Stimulated activated naive CD8-positive, alpha-beta T cell treated with anti-CD3 and anti-CD28 coated beads, Interleukin-15, amount 100 ng/mL, for 72 hours (primary cell): Measurements from ENCODE around the gene SLC35F6.

Experiments
- ATAC-seq: fragments of 150-1000 bp; cut with Tn5 transposase; 2 replicates; pipeline ENCODE4 v1.10.0; 2021; ENCODE audit warnings: mild to moderate bottlenecking, moderate library complexity
- DNase-seq, 2 donors: peaks; one replicate each; pipeline ENCODE4 v3.0.0; 2021 to 2022
- H3K27ac Mint-ChIP-seq, 2 donors: one replicate each; pipeline ENCODE4 v1.8.0; 2022; ENCODE audit warnings: mild to moderate bottlenecking in 2 of 2, mixed read lengths in 2 of 2, moderate library complexity in 2 of 2
- H3K27me3 Mint-ChIP-seq: one replicate; pipeline ENCODE4 v1.8.0; 2022; ENCODE audit warnings: mixed read lengths
- H3K4me1 Mint-ChIP-seq: one replicate; pipeline ENCODE4 v1.8.0; 2022; ENCODE audit warnings: mild to moderate bottlenecking, mixed read lengths
- H3K4me3 Mint-ChIP-seq, 2 donors: one replicate each; pipeline ENCODE4 v1.8.0; 2022; ENCODE audit warnings: mild to moderate bottlenecking in 2 of 2, mixed read lengths in 2 of 2, moderate library complexity in 1 of 2
- H3K9me3 Mint-ChIP-seq, 2 donors: one replicate each; pipeline ENCODE4 v1.8.0; 2022; ENCODE audit warnings: mixed read lengths in 2 of 2

SLC35F6 gene

GRCh38 chr2:26724784-26725520 lies 39.1 kb upstream of the SLC35F6 start:
- H3K27me3 Mint-ChIP-seq = peaks cover 22% of the 10 kb centered on the region
- DNase-seq (no peak), ATAC-seq (peak; percentile 31)
- H3K27ac Mint-ChIP-seq = no peak overlapping the region
- no peak overlapping the region for H3K4me3 Mint-ChIP-seq
- no peaks in the 10 kb centered on the region for H3K9me3 Mint-ChIP-seq
- no peaks in the 10 kb centered on the region for H3K4me1 Mint-ChIP-seq

GRCh38 chr2:26725521-26725820 lies 38.6 kb upstream of the SLC35F6 start:
- no peaks in the 10 kb centered on the region for H3K9me3 Mint-ChIP-seq
- H3K4me3 Mint-ChIP-seq = no peak overlapping the region
- H3K4me1 Mint-ChIP-seq = no peaks in the 10 kb centered on the region
- no peak overlapping the region for H3K27ac Mint-ChIP-seq
- peaks cover 24% of the 10 kb centered on the region for H3K27me3 Mint-ChIP-seq
- DNase-seq (no peak), ATAC-seq (no peak)

- no peak overlapping the region for H3K4me3 Mint-ChIP-seq
- no peak for ATAC-seq
- H3K27ac Mint-ChIP-seq = no peak overlapping the region
- no peak for DNase-seq
- peaks cover 31% of the 10 kb centered on the region for H3K27me3 Mint-ChIP-seq
- H3K4me1 Mint-ChIP-seq = peaks cover 4% of the 10 kb centered on the region
- no peaks in the 10 kb centered on the region for H3K9me3 Mint-ChIP-seq
Measured at GRCh38 chr2:26726228-26726627, 37.9 kb upstream of the SLC35F6 start.

- Mint-ChIP-seq H3K4me3 (peak overlapping the region in 1 of 2 donors; percentile 61), H3K9me3 (no peaks in the 10 kb centered on the region), H3K4me1 (peaks cover 4% of the 10 kb centered on the region), H3K27ac (no peak overlapping the region), H3K27me3 (peaks cover 33% of the 10 kb centered on the region)
- DNase-seq (no peak), ATAC-seq (peak; percentile 37)
Measured at GRCh38 chr2:26727641-26728561, 36.2 kb upstream of the SLC35F6 start.

GRCh38 chr2:26729311-26729710 lies 34.8 kb upstream of the SLC35F6 start:
- H3K4me3 Mint-ChIP-seq = no peak overlapping the region
- H3K4me1 Mint-ChIP-seq = peaks cover 4% of the 10 kb centered on the region

GRCh38 chr2:26730549-26731344 lies 33.3 kb upstream of the SLC35F6 start:
- Mint-ChIP-seq H3K27ac (no peak overlapping the region), H3K4me3 (no peak overlapping the region), H3K9me3 (no peaks in the 10 kb centered on the region), H3K27me3 (peaks cover 33% of the 10 kb centered on the region), H3K4me1 (peaks cover 4% of the 10 kb centered on the region)
- DNase-seq (no peak), ATAC-seq (no peak)

More at GRCh38 chr2:26729311-26729710, 34.8 kb upstream of the SLC35F6 start:
- no peaks in the 10 kb centered on the region for H3K9me3 Mint-ChIP-seq
- DNase-seq (no peak), ATAC-seq (no peak)
- H3K27ac Mint-ChIP-seq = no peak overlapping the region
- peaks cover 33% of the 10 kb centered on the region for H3K27me3 Mint-ChIP-seq

- H3K9me3 Mint-ChIP-seq = no peaks in the 10 kb centered on the region
- H3K27ac Mint-ChIP-seq = no peak overlapping the region
- peaks cover 4% of the 10 kb centered on the region for H3K4me1 Mint-ChIP-seq
- H3K27me3 Mint-ChIP-seq = peaks cover 33% of the 10 kb centered on the region
- H3K4me3 Mint-ChIP-seq = no peak overlapping the region
- ATAC-seq (no peak), DNase-seq (no peak)
Measured at GRCh38 chr2:26731714-26732113, 32.4 kb upstream of the SLC35F6 start.

- Mint-ChIP-seq H3K4me1 (peaks cover 4% of the 10 kb centered on the region), H3K9me3 (no peaks in the 10 kb centered on the region), H3K27me3 (peaks cover 28% of the 10 kb centered on the region), H3K27ac (no peak overlapping the region), H3K4me3 (no peak overlapping the region)
- ATAC-seq = no peak
- no peak for DNase-seq
Measured at GRCh38 chr2:26732446-26732845, 31.6 kb upstream of the SLC35F6 start.

GRCh38 chr2:26733413-26733812 lies 30.7 kb upstream of the SLC35F6 start:
- Mint-ChIP-seq H3K4me1 (peaks cover 4% of the 10 kb centered on the region), H3K9me3 (no peaks in the 10 kb centered on the region), H3K27me3 (peaks cover 19% of the 10 kb centered on the region), H3K27ac (no peak overlapping the region), H3K4me3 (no peak overlapping the region)
- no peak for DNase-seq
- no peak for ATAC-seq

- DNase-seq (no peak), ATAC-seq (no peak)
- H3K27ac Mint-ChIP-seq = no peak overlapping the region
- H3K9me3 Mint-ChIP-seq = no peaks in the 10 kb centered on the region
- peaks cover 11% of the 10 kb centered on the region for H3K27me3 Mint-ChIP-seq
- peaks cover 4% of the 10 kb centered on the region for H3K4me1 Mint-ChIP-seq
- H3K4me3 Mint-ChIP-seq = no peak overlapping the region
Measured at GRCh38 chr2:26735097-26735496, 29.0 kb upstream of the SLC35F6 start.

- Mint-ChIP-seq H3K27ac (no peak overlapping the region), H3K9me3 (no peaks in the 10 kb centered on the region), H3K4me3 (no peak overlapping the region), H3K4me1 (peaks cover 10% of the 10 kb centered on the region), H3K27me3 (peaks cover 4% of the 10 kb centered on the region)
- DNase-seq = no peak
- ATAC-seq = no peak
Measured at GRCh38 chr2:26735883-26736588, 28.0 kb upstream of the SLC35F6 start.

GRCh38 chr2:26737221-26737620 lies 26.9 kb upstream of the SLC35F6 start:
- H3K4me1 Mint-ChIP-seq = peaks cover 12% of the 10 kb centered on the region
- H3K4me3 Mint-ChIP-seq = no peak overlapping the region
- no peaks in the 10 kb centered on the region for H3K27me3 Mint-ChIP-seq
- no peaks in the 10 kb centered on the region for H3K9me3 Mint-ChIP-seq
- ATAC-seq = no peak
- DNase-seq = no peak
- H3K27ac Mint-ChIP-seq = no peak overlapping the region

GRCh38 chr2:26738481-26738880 lies 25.6 kb upstream of the SLC35F6 start:
- H3K4me3 Mint-ChIP-seq = no peak overlapping the region
- DNase-seq = no peak
- no peak for ATAC-seq
- H3K9me3 Mint-ChIP-seq = no peaks in the 10 kb centered on the region
- H3K27ac Mint-ChIP-seq = no peak overlapping the region
- H3K27me3 Mint-ChIP-seq = no peaks in the 10 kb centered on the region
- H3K4me1 Mint-ChIP-seq = peaks cover 12% of the 10 kb centered on the region

GRCh38 chr2:26739514-26739913 lies 24.6 kb upstream of the SLC35F6 start:
- Mint-ChIP-seq H3K4me1 (peaks cover 12% of the 10 kb centered on the region), H3K27ac (no peak overlapping the region), H3K4me3 (no peak overlapping the region), H3K9me3 (no peaks in the 10 kb centered on the region), H3K27me3 (no peaks in the 10 kb centered on the region)
- ATAC-seq (no peak), DNase-seq (no peak)

GRCh38 chr2:26740346-26740745 lies 23.7 kb upstream of the SLC35F6 start:
- Mint-ChIP-seq H3K4me1 (peaks cover 12% of the 10 kb centered on the region), H3K27ac (no peak overlapping the region), H3K27me3 (no peaks in the 10 kb centered on the region), H3K4me3 (no peak overlapping the region), H3K9me3 (no peaks in the 10 kb centered on the region)
- no peak for ATAC-seq
- DNase-seq = no peak
